Glomerular endothelial cell (primary cell): ENCODE measurements around the gene PXYLP1. TPM values are rescaled to one million over a fixed set of nuclear protein-coding genes. Genes with fewer than 3 reads are reported as not detected.
"Not testable (repeated sequence)": the region's sequence is repeated elsewhere in the genome, so short reads cannot be mapped to it uniquely, and the experiment has no call there.

ENCODE experiments used
- DNase-seq: peaks from one replicate; pipeline ENCODE4 v3.0.0-alpha.2; 2011; ENCODE audit warnings: low read depth, low spot score; ENCODE audit errors: extremely low read depth
- total RNA-seq: library from RNA; depleted of rRNA; stranded (reverse); fragments of >200 nt; gene quantifications from 2 replicates; pipeline ENCODE4 v1.2.3, GENCODE V29; 2015

The PXYLP1 gene
- total RNA-seq, 1 donor from 2014 or later = 1.8 TPM

- DNase-seq = no peak
These were observed 57.7 kb downstream of the PXYLP1 start for GRCh38 chr3:141289228-141289772.

- no peak for DNase-seq
These were observed 60.1 kb downstream of the PXYLP1 start for GRCh38 chr3:141291559-141292355.

GRCh38 chr3:141292356-141293058 lies 60.9 kb downstream of the PXYLP1 start:
- DNase-seq = no peak

- no peak for DNase-seq
These were observed 62.7 kb downstream of the PXYLP1 start for GRCh38 chr3:141294301-141294700.

- DNase-seq = no peak
These were observed 63.2 kb downstream of the PXYLP1 start for GRCh38 chr3:141294848-141295247.

- DNase-seq = not testable (repeated sequence)
These were observed 68.8 kb downstream of the PXYLP1 start for GRCh38 chr3:141300426-141300825.

- DNase-seq = no peak
These were observed 70.9 kb downstream of the PXYLP1 start for GRCh38 chr3:141302364-141303141.

- peak; percentile 78 for DNase-seq
These were observed 72.0 kb downstream of the PXYLP1 start for GRCh38 chr3:141303481-141304223.

- DNase-seq = no peak
These were observed 73.8 kb downstream of the PXYLP1 start for GRCh38 chr3:141305436-141305835.

- DNase-seq = no peak
These were observed 74.7 kb downstream of the PXYLP1 start for GRCh38 chr3:141306276-141306675.

GRCh38 chr3:141306922-141307321 lies 75.3 kb downstream of the PXYLP1 start:
- DNase-seq = no peak

- no peak for DNase-seq
These were observed 75.9 kb downstream of the PXYLP1 start for GRCh38 chr3:141307351-141308059.

- DNase-seq = no peak
These were observed 77.1 kb downstream of the PXYLP1 start for GRCh38 chr3:141308588-141309218.

- DNase-seq = no peak
These were observed 79.5 kb downstream of the PXYLP1 start for GRCh38 chr3:141311170-141311495.

- peak; percentile 85 for DNase-seq
These were observed 80.1 kb downstream of the PXYLP1 start for GRCh38 chr3:141311496-141312353.

- DNase-seq = no peak
These were observed 80.9 kb downstream of the PXYLP1 start for GRCh38 chr3:141312354-141313092.

GRCh38 chr3:141313093-141313683 lies 81.6 kb downstream of the PXYLP1 start:
- DNase-seq = no peak
